H1 (cell line): ENCODE measurements around the gene GAST. TPM values are rescaled to one million over a fixed set of nuclear protein-coding genes. Genes with fewer than 3 reads are reported as not detected.
"Not testable (repeated sequence)": the region's sequence is repeated elsewhere in the genome, so short reads cannot be mapped to it uniquely, and the experiment has no call there.

Experiments used
- CTCF ChIA-PET: fragments of 300-600 bp; sonication (Branson Sonifier 250); formaldehyde crosslinking; loops from one replicate; lab custom pipeline; 2021; ENCODE audit not compliant: partially characterized antibody; lab: Charles Lee
- POLR2A ChIA-PET: fragments of 300-600 bp; sonication (Branson Sonifier 250); formaldehyde crosslinking; loops from one replicate; lab custom pipeline; 2021; ENCODE audit warnings: inconsistent platforms; ENCODE audit not compliant: partially characterized antibody; lab: Charles Lee
- DNase-seq, 2 experiments: peaks; one replicate each; pipeline versions ENCODE4 v3.0.0 to v3.0.0-alpha.2; 2010 to 2022; ENCODE audit warnings: low spot score in 2 of 2, low read depth in 1 of 2, mixed read lengths in 1 of 2
- FAIRE-seq: peaks from 2 replicates; lab custom pipeline; 2011; peaks lifted over from hg19 to GRCh38; lab: Jason Lieb, UNC
- H2AFZ ChIP-seq: 2 replicates; pipeline ENCODE4 v1.8.1; 2012; ENCODE audit warnings: low read length, inconsistent platforms
- H2AK5ac ChIP-seq: 2 replicates; pipeline ENCODE4 v1.6.1; 2013; ENCODE audit warnings: low read depth, low read length
- H2BK120ac ChIP-seq: replicated peaks from 2 replicates; pipeline ENCODE3; 2013; ENCODE audit warnings: low read depth, low read length, inconsistent platforms
- H2BK12ac ChIP-seq: 2 replicates; pipeline ENCODE4 v1.6.1; 2013; ENCODE audit warnings: low read depth, low read length
- H2BK15ac ChIP-seq: 2 replicates; pipeline ENCODE4 v1.6.1; 2013; ENCODE audit warnings: low read length
- H2BK20ac ChIP-seq: 2 replicates; pipeline ENCODE4 v1.6.1; 2013; ENCODE audit warnings: low read length
- H2BK5ac ChIP-seq: 2 replicates; pipeline ENCODE4 v1.6.1; 2013; ENCODE audit warnings: low read depth, low read length
- H3K14ac ChIP-seq: 2 replicates; pipeline ENCODE4 v1.6.1; 2013; ENCODE audit warnings: inconsistent platforms; ENCODE audit not compliant: insufficient read length
- H3K18ac ChIP-seq: 2 replicates; pipeline ENCODE4 v1.6.1; 2013; ENCODE audit warnings: low read length; ENCODE audit errors: extremely low read depth
- H3K23ac ChIP-seq: 2 replicates; pipeline ENCODE4 v1.6.1; 2013; ENCODE audit warnings: inconsistent platforms; ENCODE audit not compliant: insufficient read length
- H3K23me2 ChIP-seq: 2 replicates; pipeline ENCODE4 v1.6.1; 2013; ENCODE audit warnings: low read depth, low read length
- H3K27ac ChIP-seq: 2 replicates; pipeline ENCODE4 v1.6.1; 2011; ENCODE audit warnings: low read depth, low read length, inconsistent platforms
- H3K27me3 ChIP-seq, 4 experiments: replicated peaks in 1 of 4; 1 replicate in 1 of 4; 2 replicates in 3 of 4; pipeline versions ENCODE4 v1.6.1 to v1.8.1; 2011 to 2013; ENCODE audit warnings: low read length in 3 of 4, mild to moderate bottlenecking in 3 of 4, inconsistent platforms in 2 of 4, mixed read lengths in 2 of 4, moderate library complexity in 1 of 4; ENCODE audit not compliant: control insufficient read depth in 3 of 4, insufficient read depth in 3 of 4; ENCODE audit errors: extremely low read depth in 1 of 4
- H3K36me3 ChIP-seq, 4 experiments: 2 replicates each; pipeline versions ENCODE4 v1.6.1 to v1.8.1; 2011 to 2013; ENCODE audit warnings: mild to moderate bottlenecking in 4 of 4, low read length in 3 of 4, moderate library complexity in 2 of 4, control low read depth in 1 of 4, inconsistent platforms in 1 of 4; ENCODE audit not compliant: insufficient read depth in 4 of 4, control insufficient read depth in 2 of 4
- H3K4ac ChIP-seq: replicated peaks from 2 replicates; pipeline ENCODE3; 2013; ENCODE audit warnings: low read length, low read depth, mixed read lengths, inconsistent platforms; ENCODE audit not compliant: insufficient read length
- H3K4me1 ChIP-seq, 4 experiments: replicated peaks in 1 of 4; 1 replicate in 1 of 4; 2 replicates in 3 of 4; pipeline versions ENCODE4 v1.6.1 to v1.8.1; 2011 to 2013; ENCODE audit warnings: low read length in 3 of 4, inconsistent platforms in 2 of 4, mixed read lengths in 1 of 4; ENCODE audit not compliant: insufficient read depth in 4 of 4, control insufficient read depth in 3 of 4
- H3K4me2 ChIP-seq, 2 experiments: 2 replicates each; pipeline versions ENCODE4 v1.6.1 to v1.8.1; 2011 to 2013; ENCODE audit warnings: low read depth in 2 of 2, low read length in 2 of 2, control low read depth in 1 of 2, inconsistent platforms in 1 of 2, mild to moderate bottlenecking in 1 of 2; ENCODE audit not compliant: insufficient read depth in 1 of 2
- H3K4me3 ChIP-seq, 4 experiments: fragments of 200-600, 300-600 bp in 1 of 4; sonication (generic), shearing (Covaris generic), sonication (Bioruptor Twin) in 1 of 4; 2 replicates each; pipeline versions ENCODE4 v1.5.1 to v1.8.1; 2011 to 2016; ENCODE audit warnings: low read length in 4 of 4, low read depth in 3 of 4, control low read depth in 2 of 4, inconsistent platforms in 2 of 4, mild to moderate bottlenecking in 2 of 4, mixed read lengths in 1 of 4, moderate library complexity in 1 of 4; ENCODE audit not compliant: insufficient read depth in 2 of 4; ENCODE audit errors: extremely low read depth in 1 of 4
- H3K56ac ChIP-seq: replicated peaks from 2 replicates; pipeline ENCODE3; 2013; ENCODE audit warnings: low read depth, mild to moderate bottlenecking, mixed read lengths, low read length, inconsistent platforms; ENCODE audit not compliant: insufficient read length
- H3K79me1 ChIP-seq: 2 replicates; pipeline ENCODE4 v1.6.1; 2013; ENCODE audit warnings: low read depth, low read length, control low read depth
- H3K79me2 ChIP-seq, 2 experiments: 2 replicates each; pipeline versions ENCODE4 v1.6.1 to v1.8.1; 2012 to 2013; ENCODE audit warnings: low read length in 2 of 2, mild to moderate bottlenecking in 2 of 2, inconsistent platforms in 1 of 2; ENCODE audit not compliant: insufficient read depth in 2 of 2, control insufficient read depth in 1 of 2
- H3K9ac ChIP-seq, 4 experiments: replicated peaks in 1 of 4; 1 replicate in 1 of 4; 2 replicates in 3 of 4; pipeline versions ENCODE4 v1.6.1 to v1.8.1; 2011 to 2013; ENCODE audit warnings: low read depth in 3 of 4, low read length in 3 of 4, control low read depth in 2 of 4, mild to moderate bottlenecking in 2 of 4, moderate library complexity in 2 of 4, inconsistent platforms in 1 of 4; ENCODE audit errors: extremely low read depth in 1 of 4
- H3K9me3 ChIP-seq, 2 experiments: 2 replicates each; pipeline versions ENCODE4 v1.6.1 to v1.8.1; 2012 to 2013; ENCODE audit warnings: mild to moderate bottlenecking in 2 of 2, moderate library complexity in 2 of 2, control low read depth in 1 of 2, inconsistent platforms in 1 of 2, low read depth in 1 of 2, low read length in 1 of 2, mixed read lengths in 1 of 2; ENCODE audit not compliant: insufficient read depth in 2 of 2
- H4K20me1 ChIP-seq, 2 experiments: replicated peaks in 1 of 2; 2 replicates each; pipeline versions ENCODE3 to v1.8.1; 2011 to 2013; ENCODE audit warnings: inconsistent platforms in 2 of 2, low read length in 2 of 2, mild to moderate bottlenecking in 1 of 2; ENCODE audit not compliant: insufficient read depth in 2 of 2, control insufficient read depth in 1 of 2
- H4K5ac ChIP-seq: 2 replicates; pipeline ENCODE4 v1.6.1; 2013; ENCODE audit warnings: low read length, low read depth, mixed read lengths, inconsistent platforms; ENCODE audit not compliant: insufficient read length
- H4K8ac ChIP-seq: 2 replicates; pipeline ENCODE4 v1.8.0; 2013; ENCODE audit warnings: mild to moderate bottlenecking, moderate library complexity, low read length, inconsistent platforms; ENCODE audit not compliant: insufficient read depth; ENCODE audit errors: extremely low read depth
- H4K91ac ChIP-seq: replicated peaks from 2 replicates; pipeline ENCODE3; 2013; ENCODE audit warnings: low read length, mixed read lengths, inconsistent platforms; ENCODE audit not compliant: insufficient read length
- ATF2 ChIP-seq: IDR thresholded peaks from 2 replicates; pipeline ENCODE4 v1.6.1; 2012; ENCODE audit warnings: low read length, inconsistent platforms
- E2F6 ChIP-seq: IDR thresholded peaks from 2 replicates; pipeline ENCODE4 v1.6.1; 2012; ENCODE audit warnings: inconsistent platforms
- JUND ChIP-seq: IDR thresholded peaks from 2 replicates; pipeline ENCODE4 v1.6.1; 2011; ENCODE audit warnings: mild to moderate bottlenecking, improper control_type of control experiment, low read length
- POU5F1 ChIP-seq: IDR thresholded peaks from 2 replicates; pipeline ENCODE4 v1.6.1; 2011; ENCODE audit warnings: low read depth, mild to moderate bottlenecking, low read length, moderate library complexity
- SIN3A ChIP-seq, 2 experiments: IDR thresholded peaks in 1 of 2; conservative IDR thresholded peaks in 1 of 2; 2 replicates each; pipeline ENCODE4 v1.6.1; 2011 to 2012; ENCODE audit warnings: low read length in 2 of 2, improper control_type of control experiment in 1 of 2, low read depth in 1 of 2, mild to moderate bottlenecking in 1 of 2
- SP1 ChIP-seq: IDR thresholded peaks from 2 replicates; pipeline ENCODE4 v1.6.1; 2011; ENCODE audit warnings: low read depth, low read length
- WGBS, 2 experiments: shearing (Covaris generic) in 1 of 2; methylation state at CpG; one replicate each; pipeline versions ENCODE4 v1.1.6 to v1.1.7; 2013 to 2015; ENCODE audit warnings: low lambda C conversion rate in 2 of 2, mixed read lengths in 2 of 2, inconsistent platforms in 1 of 2, low coverage in 1 of 2, missing lambda C conversion rate in 1 of 2; ENCODE audit not compliant: insufficient replicate concordance in 2 of 2, insufficient coverage in 1 of 2, insufficient read length in 1 of 2; ENCODE audit errors: extremely low coverage in 1 of 2, missing lambda C conversion rate in 1 of 2; 5-methylcytosine and 5-hydroxymethylcytosine counted together
- polyA plus RNA-seq, 7 experiments: library from polyadenylated mRNA; depleted of rRNA in 3 of 7; stranded (reverse) in 5 of 7; unstranded in 2 of 7; fragments of >200 nt in 5 of 7; fragments of 200-250 nt in 2 of 7; gene quantifications; 1 replicate in 5 of 7; 2 replicates in 1 of 7; 4 replicates in 1 of 7; pipeline versions ENCODE4 v1.2.1 to v1.2.3, GENCODE V29; 2011 to 2013; ENCODE audit warnings: missing spikeins in 2 of 7, mixed read lengths in 2 of 7
- total RNA-seq: library from RNA; stranded (reverse); fragmentation: NEBNext Ultra II Directional; extraction: Animal tissue kit (Norgen Biotek cat#: 25700); gene quantifications from 2 replicates; pipeline ENCODE4 v1.2.1, GENCODE V29; 2021

The GAST gene
- total and polyA plus RNA-seq, 2 of the 8 experiments (the other 6 are each of a cell fraction or from before 2014, with no cell fraction given), result not detected

- WGBS, 2 experiments, result 64% methylated on average over 7 of the region's 7 CpGs; no CpG with 5 or more reads in 1 of the 2 experiments
- not testable (repeated sequence) for H2BK15ac ChIP-seq, H3K56ac ChIP-seq, H3K9ac ChIP-seq, H3K79me1 ChIP-seq, H2BK5ac ChIP-seq, H4K8ac ChIP-seq, H3K79me2 ChIP-seq, H2AK5ac ChIP-seq, FAIRE-seq, DNase-seq, H3K9me3 ChIP-seq, H3K36me3 ChIP-seq, H3K27me3 ChIP-seq, H2AFZ ChIP-seq, H4K20me1 ChIP-seq, H3K14ac ChIP-seq, H3K23me2 ChIP-seq, H3K23ac ChIP-seq
- peak overlapping the region; percentile 21 for H4K5ac ChIP-seq
- TF ChIP-seq SIN3A (conservative IDR thresholded peaks at IDR 0.05 in 1 of 2, IDR thresholded peaks at IDR 0.05 in 1 of 2; ENCODE audit: low read depth in 1 of 2, low read length in 2 of 2), result peak in 1 of 2 experiments; percentile 76; a peak in 2 of 4 replicates
- peak; percentile 76 for TF ChIP-seq E2F6
- 0 out of 2 replicates have a peak, but pooled peaks have one; percentile 59 for TF ChIP-seq ATF2
- TF ChIP-seq POU5F1, result 0 out of 2 replicates have a peak, but pooled peaks have one; percentile 40
- TF ChIP-seq SP1, result 0 out of 2 replicates have a peak, but pooled peaks have one; percentile 39
- 0 out of 2 replicates have a peak, but pooled peaks have one; percentile 27 for TF ChIP-seq JUND
- peak overlapping the region in 1 of 4 experiments; percentile 36; a peak in 2 of 8 replicates for H3K4me3 ChIP-seq
- H2BK120ac ChIP-seq, result peak overlapping the region; percentile 97
- ChIA-PET POLR2A (interaction anchor here (1.0 to 9.2 kb wide), 5 partner anchors 9 to 147 kb away, joined by 3 to 233 read pairs (median 6); partner anchors contain the start of genes EIF1 and KRT19), CTCF (interaction anchor here (1.3 to 7.1 kb wide), 3 partner anchors 8 to 96 kb away, joined by 4 to 59 read pairs (median 7); no protein-coding TSS in a partner anchor)
- peak overlapping the region; percentile 52; the same call in 1 of the 2 replicates for H3K18ac ChIP-seq
- peak overlapping the region; percentile 16 to 52; a peak in 3 of 4 replicates for H3K4me2 ChIP-seq
- peaks cover 2 to 22% (median 8%) of the 10 kb centered on the region in 4 experiments; a peak in 5 of 7 replicates for H3K4me1 ChIP-seq
- peak overlapping the region; percentile 30 for H2BK12ac ChIP-seq
- H4K91ac ChIP-seq, result peak overlapping the region; percentile 42
- peak overlapping the region; percentile 91; the same call in 1 of the 2 replicates for H2BK20ac ChIP-seq
- H3K27ac ChIP-seq, result peak overlapping the region; percentile 58; the same call in 1 of the 2 replicates
- peak overlapping the region; percentile 53 for H3K4ac ChIP-seq
Observed at GRCh38 chr17:41675157-41676057, 36.7 kb upstream of the GAST start.
